Activated T-cell treated with anti-CD3 and anti-CD28 coated beads for 1 hour (primary cell): ENCODE data around the gene CAP1.
"Not testable (repeated sequence)": the region's sequence is repeated elsewhere in the genome, so short reads cannot be mapped to it uniquely, and the experiment has no call there.

Experiments used
- DNase-seq: peaks from one replicate; pipeline ENCODE4 v3.0.0-alpha.2; 2020; ENCODE audit warnings: low read depth

The CAP1 gene

DNA sequence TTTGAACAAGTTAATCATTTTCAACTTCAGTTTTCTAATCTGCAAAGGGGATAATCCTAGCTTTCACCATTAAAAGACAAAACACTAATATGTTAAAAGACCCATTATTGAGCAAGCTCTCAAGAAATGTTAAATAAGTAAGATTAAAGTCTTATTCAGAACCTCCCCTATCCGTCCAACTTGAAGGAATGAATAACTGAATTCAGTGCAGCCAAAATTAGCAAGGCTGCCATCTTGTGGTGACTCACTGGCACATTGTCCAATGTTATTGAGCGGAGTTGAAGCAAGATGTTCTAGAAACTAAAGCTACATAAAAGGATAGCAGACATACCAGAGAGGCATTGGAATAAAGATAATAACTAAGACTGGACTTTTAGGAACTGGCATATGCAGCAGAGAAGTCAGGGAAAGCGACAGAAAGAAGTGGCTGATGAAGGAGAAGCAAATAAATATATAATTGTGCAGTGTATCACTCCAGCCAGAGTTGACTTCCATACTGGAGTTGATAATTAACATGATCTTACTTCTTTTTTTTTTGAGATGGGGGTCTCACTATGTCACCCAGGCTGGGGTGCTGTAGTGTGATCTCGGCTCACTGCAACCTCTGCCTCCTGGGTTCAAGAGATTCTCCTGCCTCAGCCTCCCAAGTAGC lies 8.2 kb upstream of the CAP1 start:
- peak; percentile 33 for DNase-seq

DNA sequence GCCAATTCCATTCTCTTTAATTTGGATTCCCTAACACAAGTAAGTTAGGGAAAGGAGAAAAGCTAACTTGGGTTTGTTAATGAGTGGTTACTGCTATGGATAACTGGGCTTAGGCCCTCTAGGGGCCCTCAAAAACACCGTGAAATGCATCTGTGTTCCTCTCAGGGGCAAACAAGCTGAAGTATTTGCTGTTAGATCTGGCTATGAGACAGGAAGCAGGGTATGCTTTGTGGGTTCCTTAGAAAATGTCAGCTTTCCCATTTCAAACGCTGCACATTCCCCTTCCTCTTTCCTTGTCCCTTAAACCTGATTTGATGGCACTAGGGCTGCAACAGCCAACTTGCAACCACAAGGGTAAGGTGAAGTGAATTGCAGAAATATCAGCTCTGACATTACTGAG lies 5.7 kb upstream of the CAP1 start:
- no peak for DNase-seq

DNA sequence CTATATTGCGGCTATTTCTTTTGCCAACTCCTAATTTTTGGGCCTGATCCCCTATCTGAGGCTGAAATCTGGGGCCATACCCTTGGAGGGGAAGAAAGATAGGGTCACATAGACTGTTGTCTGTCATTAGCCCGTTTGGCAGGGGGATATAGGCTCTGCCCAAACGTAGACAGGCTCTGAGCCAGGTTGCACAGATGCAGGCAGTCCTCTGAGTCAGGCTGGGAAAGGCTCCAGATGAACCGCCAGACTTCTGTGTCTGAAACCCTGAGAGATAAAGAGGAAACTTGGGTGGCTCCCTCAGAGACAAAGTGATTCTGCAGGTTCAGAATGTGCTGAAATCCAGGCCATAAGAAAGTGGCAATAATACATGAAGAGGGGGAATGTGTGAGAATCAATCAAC lies 4.0 kb upstream of the CAP1 start:
- DNase-seq: no peak

DNA sequence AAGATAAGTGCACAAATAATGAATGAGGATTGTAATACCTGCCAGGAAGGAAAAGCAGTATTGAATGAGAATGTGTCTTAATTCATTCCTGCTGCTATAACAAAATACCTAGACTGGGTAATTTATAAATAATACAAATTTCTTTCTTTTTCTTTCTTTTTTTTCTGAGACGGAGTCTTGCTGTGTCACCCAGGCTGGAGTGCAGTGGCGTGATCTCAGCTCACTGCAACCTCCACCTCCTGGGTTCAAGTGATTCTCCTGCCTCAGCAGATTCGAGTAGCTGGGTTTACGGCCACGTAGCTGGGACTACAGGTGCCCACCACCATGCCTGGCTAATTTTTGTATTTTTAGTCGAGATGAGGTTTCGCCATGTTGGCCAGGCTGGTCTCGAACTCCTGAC lies 3.3 kb upstream of the CAP1 start:
- DNase-seq: not testable (repeated sequence)

DNA sequence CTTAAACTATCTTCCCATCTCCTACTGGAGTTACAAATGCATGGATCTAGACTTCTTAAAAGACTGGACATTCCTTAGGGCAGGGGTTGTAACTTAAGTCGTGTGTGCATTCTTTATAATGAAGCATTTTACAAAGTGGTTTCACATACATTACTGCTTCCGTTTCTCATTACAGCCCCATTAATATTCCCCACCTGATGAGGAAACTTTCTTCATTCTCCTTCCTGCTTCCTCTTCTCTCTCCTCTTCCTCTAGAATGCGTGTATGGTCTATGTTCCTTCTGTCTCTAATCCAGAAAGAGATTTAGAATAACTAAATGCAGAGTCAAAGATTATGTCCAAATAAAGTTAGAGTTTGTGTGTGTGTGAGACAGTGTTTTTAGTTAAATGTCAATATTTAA lies 1.8 kb upstream of the CAP1 start:
- no peak for DNase-seq

DNA sequence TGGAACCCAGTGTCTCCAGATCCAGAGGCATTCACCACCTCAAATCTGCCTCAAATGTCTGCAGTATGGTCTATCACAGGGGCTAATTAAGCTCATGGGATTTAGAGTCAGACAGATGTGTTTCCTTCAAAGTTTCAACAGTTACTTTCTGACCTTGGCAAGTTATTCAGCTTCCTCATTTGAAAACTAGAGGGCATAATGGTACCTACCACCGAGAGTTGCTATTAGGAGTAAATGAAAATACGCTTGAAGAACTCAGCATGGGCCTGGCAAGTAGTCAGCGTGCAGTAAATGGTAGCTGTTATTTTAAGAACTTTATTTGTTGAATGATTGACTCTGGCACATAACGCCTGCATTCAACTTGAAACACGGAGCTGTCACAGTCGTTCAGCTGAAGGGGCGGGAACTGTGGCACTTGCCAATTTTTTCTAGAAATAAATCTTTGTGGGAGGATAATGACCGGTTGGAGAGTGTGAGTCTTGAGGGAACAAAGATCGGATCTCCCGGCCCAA lies 1.2 kb upstream of the CAP1 start:
- DNase-seq: no peak

DNA sequence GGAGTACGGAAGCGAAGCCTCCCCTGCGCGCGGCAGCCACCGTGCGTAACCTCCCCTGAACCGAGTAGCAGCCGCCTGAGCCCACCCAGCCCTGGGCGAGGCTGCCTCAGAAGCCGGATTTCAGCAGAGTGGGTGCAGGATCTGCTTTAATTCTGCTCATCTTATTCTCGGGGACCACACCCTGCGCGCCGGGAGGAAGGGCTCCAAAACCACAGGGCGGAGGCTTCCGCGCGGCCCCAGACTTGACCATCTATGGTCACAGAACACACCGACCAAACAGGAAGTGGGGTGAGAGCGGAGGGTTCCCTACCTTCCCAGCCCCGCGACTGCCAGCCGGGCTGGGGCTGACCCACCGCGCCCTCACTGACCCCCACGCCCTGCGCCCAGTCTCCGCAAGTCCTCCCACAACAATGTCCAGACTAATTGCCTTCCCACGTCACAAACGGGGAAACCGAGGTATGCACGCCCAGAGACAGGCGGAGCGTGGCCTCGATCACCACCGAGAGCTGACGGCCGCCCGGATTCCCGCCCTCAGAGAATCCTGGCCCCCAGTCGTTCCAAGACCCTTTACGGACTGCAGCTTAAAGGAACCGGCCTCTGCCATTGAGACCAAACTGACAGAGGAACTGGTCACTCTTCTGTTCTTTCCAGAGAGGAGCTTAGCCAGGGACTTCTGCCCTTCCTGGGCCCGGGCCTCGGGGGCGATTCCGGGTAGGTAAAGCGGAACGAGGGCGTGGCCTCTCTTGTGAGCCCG lies 595 bp upstream of the CAP1 start:
- DNase-seq: peak; percentile 62

DNA sequence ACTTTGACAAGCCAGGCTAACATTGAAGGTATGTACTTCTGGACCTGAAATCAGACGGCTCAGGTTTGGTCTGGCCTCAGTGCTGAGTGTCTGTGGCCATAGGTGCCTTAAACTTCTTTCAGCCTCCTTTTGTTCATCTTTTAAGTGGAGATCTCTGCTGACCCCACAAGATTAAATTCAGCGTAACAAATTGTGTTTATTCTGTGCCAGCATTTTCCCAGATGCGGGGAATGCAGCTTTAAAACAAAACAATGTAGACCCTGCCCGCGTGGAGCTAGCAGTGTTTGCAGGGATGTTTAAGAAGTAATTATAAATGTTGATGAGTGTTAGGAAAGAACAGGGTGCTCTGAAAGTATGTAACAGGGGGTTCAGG lies 923 bp downstream of the CAP1 start:
- DNase-seq: no peak

DNA sequence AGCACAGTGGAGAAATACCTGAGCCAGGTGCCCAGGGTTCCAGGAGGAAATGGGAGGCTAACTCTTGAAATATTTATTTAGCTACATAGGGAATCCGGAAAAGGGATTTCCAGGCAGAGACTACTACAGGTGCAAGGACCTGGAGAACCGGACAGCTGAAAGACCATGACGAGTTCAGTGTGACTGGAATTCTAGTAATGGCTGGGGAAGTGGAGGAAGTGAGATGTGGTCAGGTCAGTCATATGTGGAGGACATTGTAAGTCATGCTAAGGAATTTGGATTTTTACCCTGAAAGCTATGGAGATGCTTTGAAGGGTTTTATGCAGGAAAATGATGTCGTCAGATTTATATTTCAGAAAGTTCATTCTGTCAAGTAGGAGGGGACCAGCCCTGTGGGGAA lies 1.8 kb downstream of the CAP1 start:
- no peak for DNase-seq

DNA sequence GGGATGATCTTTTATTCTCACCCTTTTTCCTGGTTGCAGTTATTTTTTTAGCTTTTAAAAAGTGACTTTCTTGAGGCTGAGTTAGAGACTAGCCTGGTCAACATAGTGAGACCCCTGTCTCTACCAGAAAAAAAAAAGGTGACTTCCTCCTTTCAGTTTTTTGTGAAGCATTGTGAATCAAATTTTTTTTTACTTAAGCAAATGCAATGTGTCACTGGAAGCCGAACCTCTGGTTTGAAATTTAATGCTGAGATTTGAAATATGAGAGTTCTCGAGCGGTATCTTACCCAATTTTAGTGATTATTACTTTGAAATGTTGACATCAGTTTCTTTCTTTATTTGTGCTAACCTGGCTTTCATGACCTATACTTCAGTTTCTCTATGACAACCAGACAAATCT lies 3.6 kb downstream of the CAP1 start:
- DNase-seq: no peak

DNA sequence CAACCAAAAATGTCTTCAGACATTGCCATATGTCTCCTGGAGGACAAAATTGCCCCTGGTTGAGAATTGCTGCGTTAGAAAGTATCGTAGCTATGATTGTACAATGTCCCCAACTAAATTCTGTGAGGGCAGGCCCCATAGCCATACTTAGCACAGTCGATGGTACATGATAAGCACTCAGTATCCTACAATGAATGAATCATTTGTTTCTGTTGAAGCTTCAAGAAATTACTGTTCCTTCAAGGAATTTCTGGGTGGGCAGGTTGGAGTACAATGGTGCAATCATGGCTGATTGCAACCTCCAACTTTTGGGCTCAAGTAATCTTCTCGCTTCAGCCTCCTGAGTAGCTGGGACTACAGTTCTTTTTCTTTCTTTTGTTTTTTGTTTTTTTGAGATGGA lies 4.7 kb downstream of the CAP1 start:
- DNase-seq: no peak

DNA sequence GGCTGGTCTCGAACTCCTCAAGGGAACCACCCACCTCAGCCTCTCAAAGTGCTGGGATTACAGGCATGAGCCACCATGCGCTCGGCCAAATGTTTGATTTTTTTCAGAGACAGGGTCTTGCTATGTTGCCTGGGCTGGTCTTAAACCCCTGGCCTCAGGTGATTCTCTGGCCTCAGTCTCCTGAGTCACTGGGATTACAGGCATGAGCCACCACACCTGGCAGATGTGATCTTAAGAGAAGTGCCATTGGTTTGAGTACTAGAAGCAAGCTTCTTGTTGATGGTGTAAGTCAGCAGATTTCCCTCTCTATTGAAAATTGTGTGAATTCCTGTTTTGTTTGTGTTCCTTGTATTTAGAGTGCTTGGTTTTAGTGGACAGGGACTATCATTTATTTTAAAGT lies 5.2 kb downstream of the CAP1 start:
- DNase-seq: no peak

DNA sequence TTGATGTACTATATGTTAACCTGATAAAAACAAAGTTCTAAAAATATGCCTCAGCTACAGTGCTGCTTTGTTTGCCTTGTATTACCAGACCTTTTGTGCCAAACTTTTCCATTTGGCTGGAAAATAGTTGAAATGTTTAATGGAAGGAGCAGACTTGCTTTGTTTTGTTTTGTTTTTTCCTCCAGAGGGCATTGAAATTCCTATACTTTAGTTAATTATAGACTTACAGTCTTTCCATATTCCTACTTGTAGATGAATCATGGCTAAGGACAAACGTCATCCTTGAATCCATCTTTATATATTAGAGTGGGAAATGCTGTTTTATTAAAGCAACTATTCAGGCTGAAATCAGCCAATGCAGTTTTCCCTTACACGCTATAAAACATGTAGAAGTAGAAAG lies 6.7 kb downstream of the CAP1 start:
- no peak for DNase-seq

DNA sequence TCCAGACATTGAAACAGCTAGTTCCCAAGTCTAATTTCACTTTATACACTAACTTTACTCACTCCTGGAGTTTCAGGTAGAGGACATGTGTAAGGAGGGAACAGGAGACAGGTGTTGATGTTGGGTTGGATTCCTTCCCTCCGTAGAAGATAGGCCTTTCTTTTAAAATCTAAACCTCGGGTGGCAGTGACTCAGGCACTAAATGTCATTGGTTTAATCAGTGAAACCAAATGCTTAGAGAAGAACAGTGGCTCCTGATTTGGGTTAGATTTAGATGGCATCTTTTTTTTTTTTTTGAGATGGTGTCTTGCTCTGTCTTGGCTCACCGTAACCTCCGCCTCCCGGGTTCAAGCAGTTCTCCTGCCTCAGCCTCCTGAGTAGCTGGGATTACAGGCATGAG lies 7.2 kb downstream of the CAP1 start:
- no peak for DNase-seq

DNA sequence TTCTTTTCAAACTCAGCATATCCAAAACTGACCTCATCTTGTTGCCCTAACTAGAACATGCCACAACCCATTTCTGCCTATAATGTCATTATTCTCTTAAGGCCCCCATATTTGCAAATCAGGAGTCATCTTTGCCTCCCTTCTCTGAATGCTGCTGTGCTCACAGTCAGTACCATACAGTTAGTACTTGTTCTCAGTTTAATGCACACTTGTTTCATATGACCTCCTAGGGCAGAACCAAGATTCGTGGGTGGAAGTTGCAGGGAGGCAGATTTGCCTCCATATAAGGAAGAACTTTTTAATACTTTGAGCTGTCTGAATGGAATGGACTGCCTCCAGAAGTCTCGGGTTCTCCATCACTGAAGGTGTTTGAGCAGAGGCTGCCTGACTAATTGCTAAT lies 9.2 kb downstream of the CAP1 start:
- no peak for DNase-seq

DNA sequence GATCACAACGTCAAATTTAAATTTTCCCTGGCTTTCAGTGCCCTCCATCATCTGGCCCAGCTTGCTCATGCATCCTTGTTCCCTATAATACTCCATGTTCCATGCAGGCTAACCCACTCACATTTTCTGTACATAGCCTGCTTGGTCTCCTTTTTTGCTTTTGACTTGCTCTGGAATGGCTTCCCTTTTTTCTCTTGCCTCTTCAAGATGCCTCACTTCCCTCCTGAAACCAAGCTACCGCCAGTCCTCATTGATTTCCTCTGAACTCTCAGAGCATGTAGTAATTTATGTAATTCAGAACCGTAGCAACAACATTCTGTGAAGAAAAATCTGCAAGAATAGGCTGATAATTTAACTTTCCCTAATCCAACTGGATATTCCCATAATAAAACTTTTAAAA lies 10.3 kb downstream of the CAP1 start:
- DNase-seq: no peak

DNA sequence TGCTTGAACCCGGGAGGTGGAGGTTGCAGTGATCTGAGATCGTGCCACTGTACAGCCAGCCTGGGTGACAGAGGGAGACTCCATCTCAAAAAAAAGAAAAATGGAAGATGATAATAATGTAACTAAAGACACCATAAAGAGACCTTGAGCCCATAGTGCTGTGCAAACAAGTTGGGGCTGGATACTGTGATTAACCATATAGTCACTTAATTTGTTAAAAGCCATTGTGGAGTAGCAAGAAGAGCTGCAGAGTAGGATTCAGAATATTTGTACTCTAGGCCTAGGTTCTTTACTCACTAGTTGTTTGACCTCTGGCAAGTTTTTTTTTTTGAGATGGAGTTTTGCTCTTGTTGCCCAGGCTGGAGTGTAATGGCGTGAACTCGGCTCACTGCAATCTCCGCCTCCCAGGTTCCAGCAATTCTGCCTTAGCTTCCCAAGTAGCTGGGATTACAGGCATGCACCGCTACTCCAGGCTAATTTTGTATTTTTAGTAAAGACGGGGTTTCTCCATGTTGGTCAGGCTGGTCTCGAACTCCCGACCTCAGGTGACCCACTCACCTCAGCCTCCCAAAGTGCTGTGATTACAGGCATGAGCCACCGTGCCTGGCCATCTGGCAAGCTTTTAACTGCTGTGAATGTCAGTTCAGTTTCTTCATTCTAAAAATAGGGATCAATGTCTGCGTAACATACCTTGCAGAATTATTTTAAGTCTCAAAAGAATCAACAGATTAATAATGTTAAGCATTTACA lies 12.8 kb downstream of the CAP1 start:
- DNase-seq: no peak

DNA sequence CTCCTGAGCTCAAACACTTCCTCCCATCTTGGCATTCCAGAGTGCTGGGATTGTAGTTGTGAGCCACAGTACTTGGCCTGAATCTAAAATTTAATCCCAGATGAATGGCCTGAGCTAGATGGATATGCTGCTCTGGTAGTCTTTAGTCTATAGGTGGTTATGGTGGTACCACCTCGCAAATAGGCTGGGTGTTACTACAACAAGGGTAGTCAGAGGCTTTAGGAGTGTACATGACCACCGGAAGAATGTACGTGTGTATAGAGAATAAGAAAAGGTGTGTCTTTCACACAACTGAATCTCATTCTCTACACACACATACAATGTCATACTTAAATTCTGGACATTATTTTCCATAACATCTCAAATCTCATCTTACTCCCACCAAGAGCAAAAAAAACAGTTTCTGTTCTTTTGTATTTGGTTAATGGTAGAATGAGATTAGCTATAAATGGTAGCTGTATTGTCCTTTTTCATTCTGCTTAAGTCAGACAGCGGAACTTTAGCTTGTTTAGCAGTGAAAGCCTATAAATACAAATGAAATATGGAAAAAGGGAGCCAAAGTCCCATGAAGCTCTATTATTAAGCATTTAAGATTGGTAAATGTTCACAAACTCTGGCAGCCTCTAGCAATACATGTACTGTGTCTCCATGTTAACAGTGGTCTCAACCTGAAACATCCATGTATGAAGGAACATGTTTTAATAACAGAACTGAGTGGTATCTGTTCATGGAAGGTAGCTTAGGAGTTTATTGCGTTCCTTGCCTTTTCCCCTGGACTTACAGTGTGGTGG lies 16.2 kb downstream of the CAP1 start:
- no peak for DNase-seq

DNA sequence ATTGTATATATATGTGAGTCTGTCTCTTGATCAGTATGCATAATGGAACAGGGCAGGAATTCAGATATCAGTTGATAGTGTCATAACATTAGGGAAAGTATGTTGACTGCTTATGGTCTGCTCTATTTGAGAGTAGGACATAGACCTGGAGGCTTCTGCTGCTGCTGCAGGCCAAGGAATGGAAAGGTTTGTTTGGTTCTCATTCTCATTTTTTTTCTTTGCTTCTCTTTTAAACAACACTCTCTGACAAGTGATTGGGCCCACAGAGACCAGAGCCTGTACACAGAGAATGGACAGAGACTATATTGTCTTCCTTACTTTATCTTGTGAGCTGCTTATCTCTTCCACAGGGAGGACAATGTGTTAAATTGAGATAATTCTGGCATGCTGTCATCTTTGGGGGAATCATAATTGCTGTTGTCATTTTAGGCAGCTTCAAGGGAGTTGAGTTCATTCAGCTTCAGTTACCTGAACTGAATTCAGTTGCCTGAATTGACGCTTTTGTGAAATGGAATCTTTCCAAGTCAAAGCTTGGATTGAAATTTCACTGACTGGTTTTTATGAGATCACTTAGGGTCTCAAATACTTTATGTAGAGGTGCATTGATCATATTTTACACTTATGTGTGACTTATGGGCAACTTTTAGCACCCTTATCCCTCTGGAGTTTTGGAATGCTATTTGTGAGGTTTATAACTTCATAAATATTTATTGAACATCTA lies 16.9 kb downstream of the CAP1 start:
- DNase-seq: no peak

DNA sequence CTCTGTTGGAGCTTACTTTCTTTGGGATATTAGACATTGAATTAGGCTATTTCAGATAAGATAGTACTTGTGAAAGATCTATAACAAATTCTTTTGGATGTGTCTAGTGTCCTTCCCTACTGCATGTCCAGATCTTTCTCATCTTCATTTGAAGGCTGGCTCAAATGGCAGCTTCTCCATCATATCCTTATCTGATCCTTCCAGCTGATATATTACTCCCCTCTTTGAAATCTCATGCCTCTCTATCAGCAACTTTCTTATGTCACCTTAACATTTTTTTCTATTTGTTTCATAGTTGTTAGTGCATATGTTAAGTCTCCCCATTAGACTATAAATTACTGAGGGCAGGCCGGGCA lies 17.5 kb downstream of the CAP1 start:
- no peak for DNase-seq

DNA sequence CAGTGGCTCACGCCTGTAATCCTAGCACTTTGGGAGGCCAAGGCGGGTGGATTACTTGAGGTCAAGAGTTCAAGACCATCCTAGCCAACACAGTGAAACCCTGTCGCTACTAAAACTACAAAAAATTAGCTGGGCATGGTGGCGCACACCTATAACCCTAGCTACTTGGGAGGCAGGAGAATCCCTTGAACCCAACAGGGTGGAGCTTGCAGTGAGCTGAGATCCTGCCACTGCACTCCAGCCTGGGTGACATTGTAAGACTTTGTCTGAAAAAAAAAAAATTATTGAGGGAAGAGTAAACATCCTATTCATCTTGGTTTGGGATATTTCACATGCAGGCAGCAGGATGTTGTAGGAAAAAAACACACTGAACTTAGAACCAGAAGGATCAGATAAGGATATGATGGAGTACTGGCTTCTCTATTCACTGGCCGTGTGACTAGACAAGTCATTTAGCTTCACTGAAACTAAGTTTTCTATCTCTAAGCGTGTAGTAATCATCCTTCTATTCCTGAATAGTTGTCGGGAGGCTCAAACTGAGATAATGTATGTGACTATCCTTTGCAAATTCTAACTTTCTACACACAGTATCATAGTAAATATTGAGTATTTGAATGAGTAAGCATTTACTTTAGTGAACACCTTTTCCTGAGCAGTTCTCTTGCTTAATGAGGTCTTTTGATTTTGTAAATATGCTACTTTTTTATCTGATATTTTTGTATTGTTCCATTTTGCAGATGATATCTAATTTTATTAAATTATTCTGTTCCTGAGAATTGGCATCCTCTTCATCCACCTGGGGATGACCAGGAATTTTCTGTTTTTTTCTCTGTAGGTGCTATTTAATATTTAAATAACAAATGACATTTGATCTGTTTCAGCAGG lies 18.2 kb downstream of the CAP1 start:
- no peak for DNase-seq
